GM12864 (cell line): ENCODE measurements around the gene ABLIM2.

Source experiments
- DNase-seq: peaks from one replicate; pipeline ENCODE4 v3.0.0-alpha.2; 2011; ENCODE audit warnings: low read depth
- H3K4me3 ChIP-seq: 2 replicates; pipeline ENCODE4 v1.5.1; 2011; ENCODE audit warnings: mild to moderate bottlenecking, low read depth, low read length, control low read depth
- CTCF ChIP-seq: IDR thresholded peaks from 2 replicates; pipeline ENCODE4 v1.5.1; 2011; ENCODE audit warnings: low read depth, mild to moderate bottlenecking, moderate library complexity, low read length, control low read depth, inconsistent platforms; ENCODE audit errors: missing control alignments

The ABLIM2 gene

GRCh38 chr4:7998447-7998846, 160.2 kb downstream of the ABLIM2 start:
- H3K4me3 ChIP-seq, result no peak overlapping the region
- TF ChIP-seq CTCF, result no peak
- no peak for DNase-seq

GRCh38 chr4:7995866-7996265, 162.7 kb downstream of the ABLIM2 start:
- no peak for TF ChIP-seq CTCF
- H3K4me3 ChIP-seq, result no peak overlapping the region
- no peak for DNase-seq

- H3K4me3 ChIP-seq, result no peak overlapping the region
- DNase-seq, result no peak
- no peak for TF ChIP-seq CTCF
Measured at GRCh38 chr4:7995135-7995534, 163.5 kb downstream of the ABLIM2 start.

GRCh38 chr4:7993671-7994070, 164.9 kb downstream of the ABLIM2 start:
- H3K4me3 ChIP-seq, result no peak overlapping the region
- no peak for DNase-seq

GRCh38 chr4:7992846-7993245, 165.8 kb downstream of the ABLIM2 start:
- no peak for TF ChIP-seq CTCF
- no peak overlapping the region for H3K4me3 ChIP-seq
- DNase-seq, result no peak

More at GRCh38 chr4:7993671-7994070, 164.9 kb downstream of the ABLIM2 start:
- no peak for TF ChIP-seq CTCF

GRCh38 chr4:7990807-7991459, 167.7 kb downstream of the ABLIM2 start:
- H3K4me3 ChIP-seq, result no peak overlapping the region
- no peak for TF ChIP-seq CTCF
- no peak for DNase-seq

- no peak overlapping the region for H3K4me3 ChIP-seq
- no peak for DNase-seq
- no peak for TF ChIP-seq CTCF
Measured at GRCh38 chr4:7989654-7990053, 169.0 kb downstream of the ABLIM2 start.
